Endometrial microvascular endothelial cells (primary cell): ENCODE measurements around the gene RAB11FIP4. TPM values are rescaled to one million over a fixed set of nuclear protein-coding genes. Genes with fewer than 3 reads are reported as not detected.

Experiments
- in situ Hi-C: cut with HindIII; loops from 2 replicates; pipeline ENCODE4 v1.10.0; 2017; ENCODE audit warnings: low sequenced_read_pairs, low pct_unique_long_range_greater_than_20kb; ENCODE audit errors: inconsistent ontology term
- total RNA-seq: library from RNA; depleted of rRNA; stranded (reverse); fragments of >200 nt; gene quantifications from one replicate; pipeline ENCODE4 v1.2.3, GENCODE V29; 2015; ENCODE audit errors: inconsistent ontology term

Gene RAB11FIP4
- total RNA-seq, 1 donor from 2014 or later, result not detected

GRCh38 chr17:31549121-31549524 is 157.6 kb downstream of the RAB11FIP4 start:
- in situ Hi-C loops, result no loop called here

GRCh38 chr17:31549525-31550388 is 158.3 kb downstream of the RAB11FIP4 start:
- in situ Hi-C loops, result no loop called here

- in situ Hi-C loops, result no loop called here
These were observed 159.0 kb downstream of the RAB11FIP4 start for GRCh38 chr17:31550389-31551056.

GRCh38 chr17:31552568-31552967 is 161.1 kb downstream of the RAB11FIP4 start:
- in situ Hi-C loops, result no loop called here

- in situ Hi-C loops, result no loop called here
These were observed 162.0 kb downstream of the RAB11FIP4 start for GRCh38 chr17:31553506-31553905.

- in situ Hi-C loops, result no loop called here
These were observed 163.5 kb downstream of the RAB11FIP4 start for GRCh38 chr17:31554930-31555329.

- in situ Hi-C loops, result no loop called here
These were observed 165.6 kb downstream of the RAB11FIP4 start for GRCh38 chr17:31556969-31557645.

- in situ Hi-C loops, result no loop called here
These were observed 167.5 kb downstream of the RAB11FIP4 start for GRCh38 chr17:31558748-31559583.

- in situ Hi-C loops, result no loop called here
These were observed 168.4 kb downstream of the RAB11FIP4 start for GRCh38 chr17:31559584-31560501.

- in situ Hi-C loops, result no loop called here
These were observed 169.3 kb downstream of the RAB11FIP4 start for GRCh38 chr17:31560616-31561235.

- in situ Hi-C loops, result no loop called here
These were observed 170.2 kb downstream of the RAB11FIP4 start for GRCh38 chr17:31561469-31562375.

GRCh38 chr17:31562376-31562840 is 170.9 kb downstream of the RAB11FIP4 start:
- in situ Hi-C loops, result no loop called here

- in situ Hi-C loops, result no loop called here
These were observed 172.8 kb downstream of the RAB11FIP4 start for GRCh38 chr17:31564291-31564690.

- in situ Hi-C loops, result no loop called here
These were observed 173.4 kb downstream of the RAB11FIP4 start for GRCh38 chr17:31564883-31565301.

GRCh38 chr17:31565652-31566051 is 174.2 kb downstream of the RAB11FIP4 start:
- in situ Hi-C loops, result no loop called here

- in situ Hi-C loops, result no loop called here
These were observed 174.9 kb downstream of the RAB11FIP4 start for GRCh38 chr17:31566247-31566991.
